GM12878 (cell line): Measurements from ENCODE around the gene CNIH1. TPM values are rescaled to one million over a fixed set of nuclear protein-coding genes. Genes with fewer than 3 reads are reported as not detected.

Source experiments
- ATAC-seq: fragments of 200-7000 bp; cut with Tn5 transposase; 3 replicates; pipeline ENCODE4 v1.9.1; 2020; ENCODE audit warnings: mild to moderate bottlenecking, moderate library complexity
- BruUV-seq: library from RNA; stranded (reverse); fragments of 400-500 nt; replicated peaks from 2 replicates; lab custom pipeline; 2021; lab: Mats Ljungman, UMichigan
- CTCF ChIA-PET: fragments of 300-600 bp; sonication (Branson Sonifier 250); formaldehyde crosslinking; extraction: SDS; loops from one replicate; lab custom pipeline; 2021; ENCODE audit warnings: inconsistent platforms; lab: Yijun Ruan, JAX
- POLR2A ChIA-PET: fragments of 350-600 bp; formaldehyde crosslinking; extraction: SDS; loops from one replicate; lab custom pipeline; 2021; ENCODE audit warnings: inconsistent platforms; lab: Charles Lee
- RAD21 ChIA-PET: fragments of 300-600 bp; sonication (Branson Sonifier 250); formaldehyde crosslinking; loops from one replicate; lab custom pipeline; 2023; ENCODE audit warnings: antibody characterized with exemption; ENCODE audit not compliant: unreplicated experiment; lab: Charles Lee
- SMC1A ChIA-PET: fragments of 300-600 bp; sonication (Branson Sonifier 250); formaldehyde crosslinking; loops from one replicate; lab custom pipeline; 2023; ENCODE audit not compliant: unreplicated experiment, uncharacterized antibody; lab: Charles Lee
- DNase-seq: peaks from one replicate; pipeline ENCODE4 v3.0.0-alpha.2; 2011; ENCODE audit warnings: low read depth, low spot score
- FAIRE-seq: peaks from 3 replicates; lab custom pipeline; 2011; peaks lifted over from hg19 to GRCh38; lab: Jason Lieb, UNC
- H2AFZ ChIP-seq: 2 replicates; pipeline ENCODE4 v1.6.0; 2011; ENCODE audit warnings: low read depth, low read length, control low read depth; ENCODE audit not compliant: control insufficient read depth
- H3K27ac ChIP-seq: 2 replicates; pipeline ENCODE4 v1.5.1; 2011; ENCODE audit warnings: control low read depth; ENCODE audit not compliant: control insufficient read depth, insufficient read depth
- H3K27me3 ChIP-seq, 2 experiments: replicated peaks in 1 of 2; 2 replicates each; pipeline versions ENCODE4 v1.6.0 to v1.6.1; 2011; ENCODE audit warnings: low read length in 1 of 2; ENCODE audit not compliant: control insufficient read depth in 2 of 2, insufficient read depth in 2 of 2
- H3K36me3 ChIP-seq, 2 experiments: 2 replicates each; pipeline ENCODE4 v1.5.1; 2011; ENCODE audit warnings: low read length in 1 of 2; ENCODE audit not compliant: control insufficient read depth in 2 of 2, insufficient read depth in 2 of 2
- H3K4me1 ChIP-seq: 2 replicates; pipeline ENCODE4 v1.6.1; 2011; ENCODE audit warnings: mild to moderate bottlenecking, low read length, moderate library complexity, mixed read lengths; ENCODE audit not compliant: control insufficient read depth, insufficient read depth
- H3K4me2 ChIP-seq: 2 replicates; pipeline ENCODE4 v1.6.0; 2011; ENCODE audit warnings: control low read depth; ENCODE audit not compliant: control insufficient read depth, insufficient read depth
- H3K4me3 ChIP-seq: fragments of 200-600 bp; sonication (generic); 2 replicates; pipeline ENCODE4 v1.5.1; 2016
- H3K79me2 ChIP-seq: 2 replicates; pipeline ENCODE4 v1.6.0; 2011; ENCODE audit warnings: low read length; ENCODE audit not compliant: control insufficient read depth, insufficient read depth
- H3K9ac ChIP-seq: 2 replicates; pipeline ENCODE4 v1.8.0; 2011; ENCODE audit warnings: low read length, control low read depth, mixed read lengths; ENCODE audit not compliant: control insufficient read depth, insufficient read depth
- H3K9me3 ChIP-seq: replicated peaks from 3 replicates; pipeline ENCODE4 v1.5.1; 2011; ENCODE audit warnings: mild to moderate bottlenecking, low read length; ENCODE audit not compliant: control insufficient read depth, insufficient read depth
- H4K20me1 ChIP-seq: 2 replicates; pipeline ENCODE4 v1.6.0; 2011; ENCODE audit not compliant: control insufficient read depth, insufficient read depth
- ATF2 ChIP-seq: IDR thresholded peaks from 2 replicates; pipeline ENCODE4 v1.6.1; 2012; ENCODE audit warnings: low read length, inconsistent platforms
- BACH1 ChIP-seq: fragments of 450-650 bp; IDR thresholded peaks from 2 replicates; pipeline ENCODE4 v1.6.1; 2017; ENCODE audit warnings: mild to moderate bottlenecking, borderline replicate concordance
- BHLHE40 ChIP-seq, 2 experiments: fragments of 450-650 bp in 1 of 2; IDR thresholded peaks; 2 replicates each; pipeline ENCODE4 v1.6.1; 2011 to 2017; ENCODE audit warnings: low read depth in 2 of 2, borderline replicate concordance in 1 of 2, improper control_type of control experiment in 1 of 2, low read length in 1 of 2, mild to moderate bottlenecking in 1 of 2
- BRCA1 ChIP-seq: IDR thresholded peaks from 2 replicates; pipeline ENCODE4 v1.6.1; 2011; ENCODE audit warnings: low read depth, low read length, improper control_type of control experiment
- EZH2 ChIP-seq: IDR thresholded peaks from 2 replicates; pipeline ENCODE4 v1.6.1; 2012; ENCODE audit warnings: low read depth, mild to moderate bottlenecking, control low read depth, inconsistent platforms, low read length, borderline replicate concordance; ENCODE audit not compliant: control insufficient read depth
- JUNB ChIP-seq: IDR thresholded peaks from 2 replicates; pipeline ENCODE4 v1.6.1; 2016; ENCODE audit warnings: antibody characterized with exemption, mild to moderate bottlenecking
- LARP7 ChIP-seq: fragments of 450-650 bp; IDR thresholded peaks from 2 replicates; pipeline ENCODE4 v1.6.1; 2017; ENCODE audit warnings: mild to moderate bottlenecking
- MLLT1 ChIP-seq: fragments of 450-650 bp; IDR thresholded peaks from 2 replicates; pipeline ENCODE4 v1.6.1; 2016; ENCODE audit warnings: mild to moderate bottlenecking
- MXI1 ChIP-seq: fragments of 150-350 bp; IDR thresholded peaks from 2 replicates; pipeline ENCODE4 v1.6.1; 2011; ENCODE audit warnings: low read depth, mild to moderate bottlenecking, inconsistent platforms, low read length, improper control_type of control experiment
- NR2C1 ChIP-seq: fragments of 450-650 bp; IDR thresholded peaks from 2 replicates; pipeline ENCODE4 v1.6.1; 2017; ENCODE audit warnings: antibody characterized with exemption, mild to moderate bottlenecking, moderate library complexity
- PRDM15 ChIP-seq: fragments of 450-650 bp; formaldehyde crosslinking; IDR thresholded peaks from 2 replicates; pipeline ENCODE4 v1.4.0; 2020; ENCODE audit warnings: mild to moderate bottlenecking, moderate library complexity
- RAD21 ChIP-seq: IDR thresholded peaks from 2 replicates; pipeline ENCODE4 v1.6.1; 2011; ENCODE audit warnings: mild to moderate bottlenecking, low read depth, low read length, moderate library complexity; ENCODE audit not compliant: insufficient read depth
- RAD51 ChIP-seq: fragments of 450-650 bp; IDR thresholded peaks from 2 replicates; pipeline ENCODE4 v1.6.1; 2016; ENCODE audit warnings: moderate library complexity, mild to moderate bottlenecking, inconsistent platforms
- RELA ChIP-seq: fragments of 450-650 bp; IDR thresholded peaks from 2 replicates; pipeline ENCODE4 v1.8.0; 2014; ENCODE audit warnings: borderline replicate concordance; ENCODE audit not compliant: partially characterized antibody
- SMAD1 ChIP-seq: fragments of 450-650 bp; IDR thresholded peaks from 2 replicates; pipeline ENCODE4 v1.6.1; 2018; ENCODE audit warnings: mild to moderate bottlenecking, low read depth; ENCODE audit not compliant: partially characterized antibody
- WRNIP1 ChIP-seq: IDR thresholded peaks from 2 replicates; pipeline ENCODE4 v1.6.1; 2011; ENCODE audit warnings: low read depth, low read length, improper control_type of control experiment, borderline replicate concordance
- ZBTB33 ChIP-seq: fragments of 450-650 bp; IDR thresholded peaks from 2 replicates; pipeline ENCODE4 v1.6.1; 2017; ENCODE audit warnings: mild to moderate bottlenecking
- ZSCAN29 ChIP-seq: fragments of 450-650 bp; IDR thresholded peaks from 2 replicates; pipeline ENCODE4 v1.6.1; 2017; ENCODE audit warnings: mild to moderate bottlenecking, moderate library complexity
- WGBS: methylation state at CpG from one replicate; pipeline ENCODE4 v1.1.6; 2016; ENCODE audit warnings: low lambda C conversion rate; ENCODE audit not compliant: insufficient replicate concordance, insufficient coverage; ENCODE audit errors: missing lambda C conversion rate; 5-methylcytosine and 5-hydroxymethylcytosine counted together
- in situ Hi-C: fragments of 300-500 bp; cut with MboI; formaldehyde crosslinking; loops from 9 replicates; pipeline ENCODE4 v1.14.3; 2018; ENCODE audit warnings: mixed read lengths
- intact Hi-C: fragments of 100-400 bp; cut with micrococcal nuclease; formaldehyde crosslinking; loops from one replicate; pipeline ENCODE4 v1.14.2; 2022; ENCODE audit not compliant: unreplicated experiment
- polyA plus RNA-seq, 11 experiments: library from polyadenylated mRNA; depleted of rRNA in 4 of 11; unstranded in 6 of 11; stranded (reverse) in 5 of 11; fragments of >200 nt; fragmentation: Nextera tagmentation in 4 of 11; fragmentation: Illumina TruSeq in 1 of 11; extraction: Ambion mirVana in 4 of 11; extraction: Trizol in 1 of 11; gene quantifications; 1 replicate in 1 of 11; 2 replicates in 10 of 11; pipeline versions ENCODE4 v1.2.1 to v1.2.3, GENCODE V29; 2011 to 2016; ENCODE audit warnings: inconsistent platforms in 2 of 11, missing spikeins in 2 of 11, low read depth in 1 of 11
- total RNA-seq, 4 experiments: library from RNA; depleted of rRNA in 3 of 4; stranded (reverse); fragments of >200 nt in 3 of 4; fragmentation: Illumina TruSeq in 1 of 4; extraction: Trizol in 1 of 4; gene quantifications; 2 replicates each; pipeline versions ENCODE4 v1.2.1 to v1.2.3, GENCODE V29; 2013 to 2021

Gene CNIH1
- total and polyA plus RNA-seq, 10 of the 15 experiments (the other 5 are each of a cell fraction or from before 2014, with no cell fraction given) = 48.9 to 274 (median 110) TPM

GRCh38 chr14:54385556-54385955 is 55.6 kb downstream of the CNIH1 start:
- Histone ChIP-seq H3K9me3 (no peaks in the 10 kb centered on the region), H3K4me3 (no peak overlapping the region), H3K9ac (no peak overlapping the region), H3K79me2 (no peaks in the 10 kb centered on the region), H3K4me1 (no peaks in the 10 kb centered on the region), H3K4me2 (no peak overlapping the region), H4K20me1 (no peaks in the 10 kb centered on the region), H3K27ac (no peak overlapping the region), H3K27me3 (no peaks in the 10 kb centered on the region), H2AFZ (no peak overlapping the region), H3K36me3 (no peaks in the 10 kb centered on the region)
- DNase-seq (no peak), FAIRE-seq (no peak), ATAC-seq (no peak)
- no TSS peak for BruUV-seq
- intact Hi-C loops = no loop called here
- RAD21 ChIA-PET = no interaction called here
- POLR2A ChIA-PET = no interaction called here
- in situ Hi-C loops = no loop called here
- CTCF ChIA-PET = no interaction called here
- TF ChIP-seq JUNB = no peak
- no peak for TF ChIP-seq NR2C1
- no peak for TF ChIP-seq EZH2
- TF ChIP-seq SMAD1 = no peak
- no peak for TF ChIP-seq PRDM15 (CRISPR knock-in tag)
- TF ChIP-seq MLLT1 = no peak
- TF ChIP-seq BRCA1 = no peak
- TF ChIP-seq BHLHE40 (IDR thresholded peaks at IDR 0.05; ENCODE audit: borderline replicate concordance in 1 of 2, low read depth in 2 of 2, low read length in 1 of 2) = no peak
- no peak for TF ChIP-seq RAD51
- no peak for TF ChIP-seq MXI1
- TF ChIP-seq LARP7 = no peak
- TF ChIP-seq RELA = no peak
- no peak for TF ChIP-seq ZBTB33
- TF ChIP-seq RAD21 = no peak
- TF ChIP-seq ZSCAN29 = no peak
- no peak for TF ChIP-seq ATF2
- no peak for TF ChIP-seq BACH1
- TF ChIP-seq WRNIP1 = no peak
- SMC1A ChIA-PET = no interaction called here
- 89% methylated on average over 4 of the region's 4 CpGs for WGBS
